ENCODE data around the gene PSMA7.

DNA sequence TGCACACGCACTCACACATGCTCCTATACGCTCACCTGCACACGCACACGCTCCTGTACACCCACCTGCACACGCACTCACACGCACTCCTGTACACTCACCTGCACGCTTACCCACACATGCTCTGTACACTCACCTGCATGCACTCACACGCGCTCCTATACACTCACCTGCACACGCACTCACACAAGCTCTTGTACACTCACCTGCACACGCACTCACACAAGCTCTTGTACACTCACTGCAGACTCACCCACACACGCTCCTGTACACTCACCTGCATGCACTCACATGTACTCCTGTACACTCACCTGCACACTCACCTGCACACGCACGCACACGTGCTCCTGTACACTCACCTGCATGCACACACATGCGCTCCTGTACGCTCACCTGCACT lies 55.6 kb downstream of the PSMA7 start:
- TF ChIP-seq CHD2 (IDR thresholded peaks at IDR 0.05; ENCODE audit: low read length) (no peak), POLR2AphosphoS5 (IDR thresholded peaks at IDR 0.05; ENCODE audit: low read depth, low read length) (no peak), KDM4A (IDR thresholded peaks at IDR 0.05; ENCODE audit: low read depth, low read length, severe bottlenecking) (no peak), POLR2A (IDR thresholded peaks at IDR 0.05; ENCODE audit: control extremely low read depth in 1 of 2, low read depth in 2 of 2, low read length in 2 of 2) (no peak), GTF2F1 (IDR thresholded peaks at IDR 0.05; ENCODE audit: borderline replicate concordance, low read depth, low read length) (no peak), SP4 (IDR thresholded peaks at IDR 0.05; ENCODE audit: low read length) (no peak), CTBP2 (IDR thresholded peaks at IDR 0.05; ENCODE audit: borderline replicate concordance, insufficient read depth, insufficient read length, low read length) (no peak), TEAD4 (IDR thresholded peaks at IDR 0.05; ENCODE audit: low read depth, low read length) (no peak), EZH2 (IDR thresholded peaks at IDR 0.05; ENCODE audit: low read depth, low read length, severe bottlenecking) (no peak)
- TF ChIP-seq, protein P1, sequence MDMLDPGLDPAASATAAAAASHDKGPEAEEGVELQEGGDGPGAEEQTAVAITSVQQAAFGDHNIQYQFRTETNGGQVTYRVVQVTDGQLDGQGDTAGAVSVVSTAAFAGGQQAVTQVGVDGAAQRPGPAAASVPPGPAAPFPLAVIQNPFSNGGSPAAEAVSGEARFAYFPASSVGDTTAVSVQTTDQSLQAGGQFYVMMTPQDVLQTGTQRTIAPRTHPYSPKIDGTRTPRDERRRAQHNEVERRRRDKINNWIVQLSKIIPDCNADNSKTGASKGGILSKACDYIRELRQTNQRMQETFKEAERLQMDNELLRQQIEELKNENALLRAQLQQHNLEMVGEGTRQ (IDR thresholded peaks at IDR 0.05; ENCODE audit: low read length) = no peak
- TF ChIP-seq, protein P2, sequence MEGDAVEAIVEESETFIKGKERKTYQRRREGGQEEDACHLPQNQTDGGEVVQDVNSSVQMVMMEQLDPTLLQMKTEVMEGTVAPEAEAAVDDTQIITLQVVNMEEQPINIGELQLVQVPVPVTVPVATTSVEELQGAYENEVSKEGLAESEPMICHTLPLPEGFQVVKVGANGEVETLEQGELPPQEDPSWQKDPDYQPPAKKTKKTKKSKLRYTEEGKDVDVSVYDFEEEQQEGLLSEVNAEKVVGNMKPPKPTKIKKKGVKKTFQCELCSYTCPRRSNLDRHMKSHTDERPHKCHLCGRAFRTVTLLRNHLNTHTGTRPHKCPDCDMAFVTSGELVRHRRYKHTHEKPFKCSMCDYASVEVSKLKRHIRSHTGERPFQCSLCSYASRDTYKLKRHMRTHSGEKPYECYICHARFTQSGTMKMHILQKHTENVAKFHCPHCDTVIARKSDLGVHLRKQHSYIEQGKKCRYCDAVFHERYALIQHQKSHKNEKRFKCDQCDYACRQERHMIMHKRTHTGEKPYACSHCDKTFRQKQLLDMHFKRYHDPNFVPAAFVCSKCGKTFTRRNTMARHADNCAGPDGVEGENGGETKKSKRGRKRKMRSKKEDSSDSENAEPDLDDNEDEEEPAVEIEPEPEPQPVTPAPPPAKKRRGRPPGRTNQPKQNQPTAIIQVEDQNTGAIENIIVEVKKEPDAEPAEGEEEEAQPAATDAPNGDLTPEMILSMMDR (IDR thresholded peaks at IDR 0.05; ENCODE audit: control extremely low read depth in 1 of 3, insufficient read depth in 1 of 3, low read depth in 1 of 3, low read length in 3 of 3) = no peak
- TF ChIP-seq, protein P3, sequence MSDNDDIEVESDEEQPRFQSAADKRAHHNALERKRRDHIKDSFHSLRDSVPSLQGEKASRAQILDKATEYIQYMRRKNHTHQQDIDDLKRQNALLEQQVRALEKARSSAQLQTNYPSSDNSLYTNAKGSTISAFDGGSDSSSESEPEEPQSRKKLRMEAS (IDR thresholded peaks at IDR 0.05) = no peak
